ENCODE results near the gene NEB.
"Not testable (repeated sequence)": the region's sequence is repeated elsewhere in the genome, so short reads cannot be mapped to it uniquely, and the experiment has no call there.

NEB gene

GRCh38 chr2:151761193-151761592, 26.9 kb upstream of the NEB start:
- no peaks in the 10 kb centered on the region for H3K4me1 ChIP-seq (ENCODE audit: control insufficient read depth in 1 of 2, insufficient read depth in 2 of 2, low read length in 2 of 2)
- H3K9ac ChIP-seq (ENCODE audit: low read depth in 1 of 2, low read length in 2 of 2), result no peak overlapping the region
- H3K27ac ChIP-seq (ENCODE audit: low read depth, low read length), result no peak overlapping the region
- no peaks in the 10 kb centered on the region for H3K36me3 ChIP-seq (ENCODE audit: control insufficient read depth in 1 of 2, insufficient read depth in 2 of 2, low read length in 2 of 2)
- H3K27me3 ChIP-seq (ENCODE audit: control insufficient read depth in 1 of 2, insufficient read depth in 2 of 2, low read length in 2 of 2), result no peaks in the 10 kb centered on the region
- no peak overlapping the region for H3K4me3 ChIP-seq (ENCODE audit: low read depth in 1 of 2, low read length in 2 of 2)
- no peaks in the 10 kb centered on the region for H3K9me3 ChIP-seq (ENCODE audit: control insufficient read depth in 1 of 2, low read length in 2 of 2)

- Histone ChIP-seq H3K9me3 (ENCODE audit: control insufficient read depth in 1 of 2, low read length in 2 of 2) (no peaks in the 10 kb centered on the region), H3K4me3 (ENCODE audit: low read depth in 1 of 2, low read length in 2 of 2) (no peak overlapping the region), H3K4me1 (ENCODE audit: control insufficient read depth in 1 of 2, insufficient read depth in 2 of 2, low read length in 2 of 2) (no peaks in the 10 kb centered on the region), H3K27ac (ENCODE audit: low read depth, low read length) (no peak overlapping the region), H3K27me3 (ENCODE audit: control insufficient read depth in 1 of 2, insufficient read depth in 2 of 2, low read length in 2 of 2) (no peaks in the 10 kb centered on the region), H3K36me3 (ENCODE audit: control insufficient read depth in 1 of 2, insufficient read depth in 2 of 2, low read length in 2 of 2) (no peaks in the 10 kb centered on the region), H3K9ac (ENCODE audit: low read depth in 1 of 2, low read length in 2 of 2) (no peak overlapping the region)
Observed at GRCh38 chr2:151760139-151760650, 25.9 kb upstream of the NEB start.

GRCh38 chr2:151758744-151759143, 24.5 kb upstream of the NEB start:
- no peaks in the 10 kb centered on the region for H3K9me3 ChIP-seq (ENCODE audit: control insufficient read depth in 1 of 2, low read length in 2 of 2)
- H3K4me1 ChIP-seq (ENCODE audit: control insufficient read depth in 1 of 2, insufficient read depth in 2 of 2, low read length in 2 of 2), result no peaks in the 10 kb centered on the region
- no peak overlapping the region for H3K4me3 ChIP-seq (ENCODE audit: low read depth in 1 of 2, low read length in 2 of 2)
- no peak overlapping the region for H3K9ac ChIP-seq (ENCODE audit: low read depth in 1 of 2, low read length in 2 of 2)
- no peak overlapping the region for H3K27ac ChIP-seq (ENCODE audit: low read depth, low read length)
- no peaks in the 10 kb centered on the region for H3K36me3 ChIP-seq (ENCODE audit: control insufficient read depth in 1 of 2, insufficient read depth in 2 of 2, low read length in 2 of 2)
- H3K27me3 ChIP-seq (ENCODE audit: control insufficient read depth in 1 of 2, insufficient read depth in 2 of 2, low read length in 2 of 2), result no peaks in the 10 kb centered on the region

GRCh38 chr2:151757861-151758260, 23.6 kb upstream of the NEB start:
- Histone ChIP-seq H3K36me3 (ENCODE audit: control insufficient read depth in 1 of 2, insufficient read depth in 2 of 2, low read length in 2 of 2) (no peaks in the 10 kb centered on the region), H3K4me1 (ENCODE audit: control insufficient read depth in 1 of 2, insufficient read depth in 2 of 2, low read length in 2 of 2) (no peaks in the 10 kb centered on the region), H3K27ac (ENCODE audit: low read depth, low read length) (no peak overlapping the region), H3K9me3 (ENCODE audit: control insufficient read depth in 1 of 2, low read length in 2 of 2) (no peaks in the 10 kb centered on the region), H3K9ac (ENCODE audit: low read depth in 1 of 2, low read length in 2 of 2) (no peak overlapping the region), H3K27me3 (ENCODE audit: control insufficient read depth in 1 of 2, insufficient read depth in 2 of 2, low read length in 2 of 2) (no peaks in the 10 kb centered on the region), H3K4me3 (ENCODE audit: low read depth in 1 of 2, low read length in 2 of 2) (no peak overlapping the region)

- Histone ChIP-seq H3K4me3 (ENCODE audit: low read depth in 1 of 2, low read length in 2 of 2) (no peak overlapping the region), H3K9ac (ENCODE audit: low read depth in 1 of 2, low read length in 2 of 2) (no peak overlapping the region), H3K36me3 (ENCODE audit: control insufficient read depth in 1 of 2, insufficient read depth in 2 of 2, low read length in 2 of 2) (no peaks in the 10 kb centered on the region), H3K27ac (ENCODE audit: low read depth, low read length) (no peak overlapping the region), H3K9me3 (ENCODE audit: control insufficient read depth in 1 of 2, low read length in 2 of 2) (no peaks in the 10 kb centered on the region), H3K4me1 (ENCODE audit: control insufficient read depth in 1 of 2, insufficient read depth in 2 of 2, low read length in 2 of 2) (no peaks in the 10 kb centered on the region), H3K27me3 (ENCODE audit: control insufficient read depth in 1 of 2, insufficient read depth in 2 of 2, low read length in 2 of 2) (no peaks in the 10 kb centered on the region)
Observed at GRCh38 chr2:151756820-151757219, 22.5 kb upstream of the NEB start.

- Histone ChIP-seq H3K9ac (ENCODE audit: low read depth in 1 of 2, low read length in 2 of 2) (no peak overlapping the region), H3K4me3 (ENCODE audit: low read depth in 1 of 2, low read length in 2 of 2) (no peak overlapping the region), H3K4me1 (ENCODE audit: control insufficient read depth in 1 of 2, insufficient read depth in 2 of 2, low read length in 2 of 2) (no peaks in the 10 kb centered on the region), H3K36me3 (ENCODE audit: control insufficient read depth in 1 of 2, insufficient read depth in 2 of 2, low read length in 2 of 2) (no peaks in the 10 kb centered on the region), H3K9me3 (ENCODE audit: control insufficient read depth in 1 of 2, low read length in 2 of 2) (no peaks in the 10 kb centered on the region), H3K27me3 (ENCODE audit: control insufficient read depth in 1 of 2, insufficient read depth in 2 of 2, low read length in 2 of 2) (no peaks in the 10 kb centered on the region), H3K27ac (ENCODE audit: low read depth, low read length) (no peak overlapping the region)
Observed at GRCh38 chr2:151754253-151754897, 20.1 kb upstream of the NEB start.

GRCh38 chr2:151753540-151753939, 19.3 kb upstream of the NEB start:
- H3K27ac ChIP-seq (ENCODE audit: low read depth, low read length), result no peak overlapping the region
- H3K36me3 ChIP-seq (ENCODE audit: control insufficient read depth in 1 of 2, insufficient read depth in 2 of 2, low read length in 2 of 2), result no peaks in the 10 kb centered on the region
- H3K27me3 ChIP-seq (ENCODE audit: control insufficient read depth in 1 of 2, insufficient read depth in 2 of 2, low read length in 2 of 2), result no peaks in the 10 kb centered on the region
- no peak overlapping the region for H3K9ac ChIP-seq (ENCODE audit: low read depth in 1 of 2, low read length in 2 of 2)
- no peak overlapping the region for H3K4me3 ChIP-seq (ENCODE audit: low read depth in 1 of 2, low read length in 2 of 2)
- H3K4me1 ChIP-seq (ENCODE audit: control insufficient read depth in 1 of 2, insufficient read depth in 2 of 2, low read length in 2 of 2), result no peaks in the 10 kb centered on the region
- H3K9me3 ChIP-seq (ENCODE audit: control insufficient read depth in 1 of 2, low read length in 2 of 2), result no peaks in the 10 kb centered on the region

GRCh38 chr2:151745261-151745660, 11.0 kb upstream of the NEB start:
- H3K36me3 ChIP-seq (ENCODE audit: control insufficient read depth in 1 of 2, insufficient read depth in 2 of 2, low read length in 2 of 2); H3K27me3 ChIP-seq (ENCODE audit: control insufficient read depth in 1 of 2, insufficient read depth in 2 of 2, low read length in 2 of 2); H3K4me1 ChIP-seq (ENCODE audit: control insufficient read depth in 1 of 2, insufficient read depth in 2 of 2, low read length in 2 of 2); H3K27ac ChIP-seq (ENCODE audit: low read depth, low read length); H3K4me3 ChIP-seq (ENCODE audit: low read depth in 1 of 2, low read length in 2 of 2); H3K9me3 ChIP-seq (ENCODE audit: control insufficient read depth in 1 of 2, low read length in 2 of 2); H3K9ac ChIP-seq (ENCODE audit: low read depth in 1 of 2, low read length in 2 of 2): not testable (repeated sequence)

- Histone ChIP-seq H3K36me3 (ENCODE audit: control insufficient read depth in 1 of 2, insufficient read depth in 2 of 2, low read length in 2 of 2) (no peaks in the 10 kb centered on the region), H3K4me3 (ENCODE audit: low read depth in 1 of 2, low read length in 2 of 2) (no peak overlapping the region), H3K9me3 (ENCODE audit: control insufficient read depth in 1 of 2, low read length in 2 of 2) (no peaks in the 10 kb centered on the region), H3K4me1 (ENCODE audit: control insufficient read depth in 1 of 2, insufficient read depth in 2 of 2, low read length in 2 of 2) (no peaks in the 10 kb centered on the region), H3K27me3 (ENCODE audit: control insufficient read depth in 1 of 2, insufficient read depth in 2 of 2, low read length in 2 of 2) (no peaks in the 10 kb centered on the region), H3K9ac (ENCODE audit: low read depth in 1 of 2, low read length in 2 of 2) (no peak overlapping the region), H3K27ac (ENCODE audit: low read depth, low read length) (no peak overlapping the region)
Observed at GRCh38 chr2:151730262-151730975, 3.9 kb downstream of the NEB start.

GRCh38 chr2:151729837-151730236, 4.4 kb downstream of the NEB start:
- H3K4me1 ChIP-seq (ENCODE audit: control insufficient read depth in 1 of 2, insufficient read depth in 2 of 2, low read length in 2 of 2), result no peaks in the 10 kb centered on the region
- no peaks in the 10 kb centered on the region for H3K27me3 ChIP-seq (ENCODE audit: control insufficient read depth in 1 of 2, insufficient read depth in 2 of 2, low read length in 2 of 2)
- H3K4me3 ChIP-seq (ENCODE audit: low read depth in 1 of 2, low read length in 2 of 2), result no peak overlapping the region
- H3K9ac ChIP-seq (ENCODE audit: low read depth in 1 of 2, low read length in 2 of 2), result no peak overlapping the region
- H3K36me3 ChIP-seq (ENCODE audit: control insufficient read depth in 1 of 2, insufficient read depth in 2 of 2, low read length in 2 of 2), result no peaks in the 10 kb centered on the region
- no peak overlapping the region for H3K27ac ChIP-seq (ENCODE audit: low read depth, low read length)
- no peaks in the 10 kb centered on the region for H3K9me3 ChIP-seq (ENCODE audit: control insufficient read depth in 1 of 2, low read length in 2 of 2)
